OCI-LY7 (cell line): ENCODE measurements around the gene YOD1. TPM values are rescaled to one million over a fixed set of nuclear protein-coding genes. Genes with fewer than 3 reads are reported as not detected.

Source experiments
- BruUV-seq: library from RNA; stranded (reverse); fragments of 400-500 nt; replicated peaks from 2 replicates; lab custom pipeline; 2021; lab: Mats Ljungman, UMichigan
- CTCF ChIA-PET: fragments of 300-600 bp; sonication (Branson Sonifier 250); formaldehyde crosslinking; loops from one replicate; lab custom pipeline; 2022; ENCODE audit warnings: antibody characterized with exemption; ENCODE audit not compliant: unreplicated experiment; lab: Charles Lee
- POLR2A ChIA-PET: fragments of 300-600 bp; sonication (Branson Sonifier 250); formaldehyde crosslinking; loops from one replicate; lab custom pipeline; 2022; ENCODE audit warnings: antibody characterized with exemption; lab: Charles Lee
- DNase-seq: peaks from one replicate; pipeline ENCODE4 v3.0.0-alpha.2; 2015; ENCODE audit warnings: low spot score
- H2AFZ ChIP-seq: fragments of 200-600 bp; sonication (generic), shearing (Covaris generic); 2 replicates; pipeline ENCODE4 v1.6.1; 2014; ENCODE audit warnings: mild to moderate bottlenecking, antibody characterized with exemption, low read length, moderate library complexity
- H3K27ac ChIP-seq: fragments of 200-600 bp; sonication (generic); 2 replicates; pipeline ENCODE4 v1.5.1; 2014; ENCODE audit warnings: mixed run types, low read depth, mild to moderate bottlenecking, moderate library complexity, low read length, inconsistent platforms; ENCODE audit not compliant: poor library complexity, severe bottlenecking
- H3K36me3 ChIP-seq: fragments of 200-600 bp; sonication (generic); 2 replicates; pipeline ENCODE4 v1.6.1; 2014; ENCODE audit warnings: mild to moderate bottlenecking, antibody characterized with exemption, low read length, moderate library complexity, mixed read lengths; ENCODE audit not compliant: insufficient read depth
- H3K4me1 ChIP-seq: fragments of 200-600 bp; sonication (generic); 2 replicates; pipeline ENCODE4 v1.5.1; 2014; ENCODE audit warnings: mild to moderate bottlenecking, low read length; ENCODE audit not compliant: insufficient read depth, poor library complexity, severe bottlenecking
- H3K4me2 ChIP-seq: fragments of 200-600 bp; sonication (generic); 2 replicates; pipeline ENCODE4 v1.6.1; 2014; ENCODE audit warnings: mild to moderate bottlenecking, low read length
- H3K4me3 ChIP-seq: fragments of 200-600 bp; sonication (generic); 2 replicates; pipeline ENCODE4 v1.5.1; 2014; ENCODE audit warnings: mild to moderate bottlenecking, low read depth, low read length; ENCODE audit not compliant: poor library complexity, severe bottlenecking
- H3K79me2 ChIP-seq: fragments of 200-600 bp; sonication (generic); 2 replicates; pipeline ENCODE4 v1.6.1; 2016; ENCODE audit warnings: low read depth, mild to moderate bottlenecking, low read length, moderate library complexity, mixed read lengths; ENCODE audit not compliant: insufficient read depth
- H3K9me2 ChIP-seq: fragments of 200-600 bp; sonication (generic); 2 replicates; pipeline ENCODE4 v1.6.1; 2016; ENCODE audit warnings: mild to moderate bottlenecking, low read length, mixed read lengths; ENCODE audit not compliant: insufficient read depth
- H3K9me3 ChIP-seq: fragments of 200-600 bp; sonication (generic); 2 replicates; pipeline ENCODE4 v1.6.1; 2014; ENCODE audit warnings: mild to moderate bottlenecking, mixed run types, low read length, mixed read lengths
- H4K20me1 ChIP-seq: fragments of 200-600 bp; sonication (generic); 2 replicates; pipeline ENCODE4 v1.6.1; 2014; ENCODE audit warnings: mild to moderate bottlenecking, antibody characterized with exemption, low read length, moderate library complexity, mixed read lengths; ENCODE audit not compliant: insufficient read depth
- EZH2phosphoT487 ChIP-seq: fragments of 200-600 bp; sonication (generic); IDR thresholded peaks from 2 replicates; pipeline ENCODE4 v1.6.1; 2018; ENCODE audit warnings: low read depth, borderline replicate concordance, mild to moderate bottlenecking, mixed run types, antibody characterized with exemption, low read length, moderate library complexity, mixed read lengths
- intact Hi-C: fragments of 100-400 bp; cut with micrococcal nuclease; formaldehyde crosslinking; loops from one replicate; pipeline ENCODE4 v1.10.0; 2022; ENCODE audit not compliant: unreplicated experiment
- total RNA-seq, 2 experiments: library from RNA; depleted of rRNA in 1 of 2; stranded (reverse); fragments of >200 nt in 1 of 2; shearing (Covaris generic) in 1 of 2; gene quantifications; 2 replicates each; pipeline ENCODE4 v1.2.3, GENCODE V29; 2014 to 2022
- TF ChIP-seq, protein P1 (sequence below): fragments of 200-600 bp; sonication (generic); conservative IDR thresholded peaks from 2 replicates; pipeline ENCODE4 v1.5.1; 2014; ENCODE audit warnings: mild to moderate bottlenecking, antibody characterized with exemption, low read length, moderate library complexity, mixed read lengths

The YOD1 gene
- total RNA-seq, 2 experiments from 2014 or later = 16.2 to 16.5 TPM

DNA sequence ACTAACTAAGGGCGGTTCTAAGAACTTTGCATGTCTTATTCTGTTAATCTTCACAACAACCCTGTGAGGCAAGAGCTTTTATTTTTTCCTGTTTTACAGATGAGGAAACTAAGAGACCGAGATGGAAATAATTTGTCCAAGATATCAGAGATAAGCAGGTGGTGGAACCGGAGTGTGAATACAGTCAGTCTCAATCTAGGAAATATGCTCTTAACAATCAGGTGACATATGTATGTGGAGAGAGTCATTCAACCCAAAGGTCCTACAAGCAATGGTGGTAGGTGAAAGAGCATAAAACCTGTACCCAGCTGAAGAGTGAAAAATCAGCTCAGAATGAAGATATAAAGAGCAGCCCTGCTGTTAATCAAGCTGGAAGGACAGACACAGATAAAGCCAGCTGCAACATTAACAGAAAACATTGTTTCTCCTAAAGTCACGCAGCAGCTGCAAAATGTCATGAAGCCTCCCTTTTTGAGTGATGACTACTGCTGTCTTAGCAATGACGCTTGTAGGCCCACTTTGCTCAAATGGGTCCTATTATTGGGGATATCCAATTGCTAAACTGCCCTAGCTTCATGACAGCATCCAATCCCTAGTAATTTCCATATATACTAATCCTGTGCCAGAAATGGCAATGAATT lies 50.2 kb downstream of the YOD1 start:
- CTCF ChIA-PET = no interaction called here
- TF ChIP-seq EZH2phosphoT487 = no peak
- TF ChIP-seq, protein P1, sequence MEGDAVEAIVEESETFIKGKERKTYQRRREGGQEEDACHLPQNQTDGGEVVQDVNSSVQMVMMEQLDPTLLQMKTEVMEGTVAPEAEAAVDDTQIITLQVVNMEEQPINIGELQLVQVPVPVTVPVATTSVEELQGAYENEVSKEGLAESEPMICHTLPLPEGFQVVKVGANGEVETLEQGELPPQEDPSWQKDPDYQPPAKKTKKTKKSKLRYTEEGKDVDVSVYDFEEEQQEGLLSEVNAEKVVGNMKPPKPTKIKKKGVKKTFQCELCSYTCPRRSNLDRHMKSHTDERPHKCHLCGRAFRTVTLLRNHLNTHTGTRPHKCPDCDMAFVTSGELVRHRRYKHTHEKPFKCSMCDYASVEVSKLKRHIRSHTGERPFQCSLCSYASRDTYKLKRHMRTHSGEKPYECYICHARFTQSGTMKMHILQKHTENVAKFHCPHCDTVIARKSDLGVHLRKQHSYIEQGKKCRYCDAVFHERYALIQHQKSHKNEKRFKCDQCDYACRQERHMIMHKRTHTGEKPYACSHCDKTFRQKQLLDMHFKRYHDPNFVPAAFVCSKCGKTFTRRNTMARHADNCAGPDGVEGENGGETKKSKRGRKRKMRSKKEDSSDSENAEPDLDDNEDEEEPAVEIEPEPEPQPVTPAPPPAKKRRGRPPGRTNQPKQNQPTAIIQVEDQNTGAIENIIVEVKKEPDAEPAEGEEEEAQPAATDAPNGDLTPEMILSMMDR = no peak
- no TSS peak for BruUV-seq

DNA sequence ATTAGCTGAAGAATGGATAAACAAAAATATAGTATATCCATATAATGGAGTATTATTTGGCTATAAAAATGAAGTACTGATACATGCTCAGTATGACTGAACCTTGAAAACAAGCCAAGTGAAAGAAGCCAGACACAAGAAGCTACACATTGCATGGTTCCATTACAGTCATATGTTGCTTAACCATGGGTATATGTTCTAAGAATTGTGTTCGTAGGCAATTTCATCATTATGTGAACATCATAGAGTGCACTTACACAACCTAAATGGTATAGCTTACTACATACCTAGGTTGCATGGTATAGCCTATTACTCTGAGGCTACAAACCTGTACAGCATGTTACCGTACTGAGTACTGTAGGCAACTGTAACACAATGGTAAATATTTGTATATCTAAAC lies 52.2 kb downstream of the YOD1 start:
- Histone ChIP-seq H3K79me2 (no peaks in the 10 kb centered on the region), H3K4me2 (no peak overlapping the region), H3K4me1 (no peaks in the 10 kb centered on the region), H2AFZ (no peak overlapping the region), H3K9me2 (no peaks in the 10 kb centered on the region), H4K20me1 (no peaks in the 10 kb centered on the region), H3K27ac (no peak overlapping the region), H3K4me3 (no peak overlapping the region), H3K9me3 (no peaks in the 10 kb centered on the region), H3K36me3 (no peaks in the 10 kb centered on the region)
- intact Hi-C loops = no loop called here
- ChIA-PET POLR2A (interaction anchor here (0.5 kb wide), 1 partner anchor 141 kb away, joined by 5 read pairs; no protein-coding TSS in a partner anchor), CTCF (no interaction called here)
- TF ChIP-seq EZH2phosphoT487 = no peak
- TF ChIP-seq, protein P1 = no peak
- no peak for DNase-seq
- BruUV-seq = no TSS peak

More for the DNA sequence above, 50.2 kb downstream of the YOD1 start:
- intact Hi-C loops = loop anchor here (10.0 kb wide), 1 partner anchor 74 kb away; no protein-coding TSS in a partner anchor
- DNase-seq = no peak
- H3K4me3 ChIP-seq = no peak overlapping the region
- no peak overlapping the region for H3K4me2 ChIP-seq
- no peak overlapping the region for H2AFZ ChIP-seq
- no peaks in the 10 kb centered on the region for H3K79me2 ChIP-seq
- H3K9me3 ChIP-seq = no peaks in the 10 kb centered on the region
- POLR2A ChIA-PET = no interaction called here
- no peaks in the 10 kb centered on the region for H3K36me3 ChIP-seq
- no peaks in the 10 kb centered on the region for H3K9me2 ChIP-seq
- no peaks in the 10 kb centered on the region for H3K4me1 ChIP-seq
- H3K27ac ChIP-seq = no peak overlapping the region
- no peaks in the 10 kb centered on the region for H4K20me1 ChIP-seq

Other genes starting within 250 kb of the YOD1 start
- not detected in 2 replicates for gene IL20, start 185.6 kb downstream of the YOD1 start, total RNA-seq (2014; rRNA removed; shearing (Covaris generic))
- gene IL20, start 185.6 kb downstream of the YOD1 start, total RNA-seq (2022) = not detected in 2 replicates
- gene IL24, start 153.8 kb downstream of the YOD1 start, total RNA-seq (2014; rRNA removed; shearing (Covaris generic)) = not detected in 2 replicates
- not detected in 2 replicates for gene IL24, start 153.8 kb downstream of the YOD1 start, total RNA-seq (2022)
- gene FCMR, start 129.3 kb downstream of the YOD1 start, total RNA-seq (2014; rRNA removed; shearing (Covaris generic)) = 3.2 and 5.2 TPM in 2 replicates
- gene FCMR, start 129.3 kb downstream of the YOD1 start, total RNA-seq (2022) = 9.2 and 10.6 TPM in 2 replicates
- gene PIGR, start 104.7 kb downstream of the YOD1 start, total RNA-seq (2014; rRNA removed; shearing (Covaris generic)) = 0.03 TPM in 1 of 2 replicates, not detected in the other
- 0.17 TPM in 1 of 2 replicates, not detected in the other for gene PIGR, start 104.7 kb downstream of the YOD1 start, total RNA-seq (2022)
- not detected in 2 replicates for gene FCAMR, start 80.7 kb downstream of the YOD1 start, total RNA-seq (2014; rRNA removed; shearing (Covaris generic))
- not detected in 2 replicates for gene FCAMR, start 80.7 kb downstream of the YOD1 start, total RNA-seq (2022)
- gene C1orf116, start 18.5 kb downstream of the YOD1 start, total RNA-seq (2014; rRNA removed; shearing (Covaris generic)) = not detected in 2 replicates
- not detected in 2 replicates for gene C1orf116, start 18.5 kb downstream of the YOD1 start, total RNA-seq (2022)
- 8.8 and 9.8 TPM in 2 replicates for gene PFKFB2, start 2.1 kb upstream of the YOD1 start, total RNA-seq (2014; rRNA removed; shearing (Covaris generic))
- 13.1 and 14.4 TPM in 2 replicates for gene PFKFB2, start 2.1 kb upstream of the YOD1 start, total RNA-seq (2022)
- not detected in 2 replicates for gene C4BPB, start 37.7 kb upstream of the YOD1 start, total RNA-seq (2014; rRNA removed; shearing (Covaris generic))
- gene C4BPB, start 37.7 kb upstream of the YOD1 start, total RNA-seq (2022) = not detected in 2 replicates
- not detected in 2 replicates for gene C4BPA, start 53.0 kb upstream of the YOD1 start, total RNA-seq (2014; rRNA removed; shearing (Covaris generic))
- not detected in 2 replicates for gene C4BPA, start 53.0 kb upstream of the YOD1 start, total RNA-seq (2022)